Stimulated activated CD4-positive, alpha-beta T cell treated with anti-CD3 and anti-CD28 coated beads, Interleukin-4, amount 100 ng/mL, for 24 hours (primary cell): Measurements from ENCODE around the gene GABBR2.

Source experiments
- DNase-seq: peaks from one replicate; pipeline ENCODE4 v3.0.0-alpha.2; 2020

GABBR2 gene

DNA sequence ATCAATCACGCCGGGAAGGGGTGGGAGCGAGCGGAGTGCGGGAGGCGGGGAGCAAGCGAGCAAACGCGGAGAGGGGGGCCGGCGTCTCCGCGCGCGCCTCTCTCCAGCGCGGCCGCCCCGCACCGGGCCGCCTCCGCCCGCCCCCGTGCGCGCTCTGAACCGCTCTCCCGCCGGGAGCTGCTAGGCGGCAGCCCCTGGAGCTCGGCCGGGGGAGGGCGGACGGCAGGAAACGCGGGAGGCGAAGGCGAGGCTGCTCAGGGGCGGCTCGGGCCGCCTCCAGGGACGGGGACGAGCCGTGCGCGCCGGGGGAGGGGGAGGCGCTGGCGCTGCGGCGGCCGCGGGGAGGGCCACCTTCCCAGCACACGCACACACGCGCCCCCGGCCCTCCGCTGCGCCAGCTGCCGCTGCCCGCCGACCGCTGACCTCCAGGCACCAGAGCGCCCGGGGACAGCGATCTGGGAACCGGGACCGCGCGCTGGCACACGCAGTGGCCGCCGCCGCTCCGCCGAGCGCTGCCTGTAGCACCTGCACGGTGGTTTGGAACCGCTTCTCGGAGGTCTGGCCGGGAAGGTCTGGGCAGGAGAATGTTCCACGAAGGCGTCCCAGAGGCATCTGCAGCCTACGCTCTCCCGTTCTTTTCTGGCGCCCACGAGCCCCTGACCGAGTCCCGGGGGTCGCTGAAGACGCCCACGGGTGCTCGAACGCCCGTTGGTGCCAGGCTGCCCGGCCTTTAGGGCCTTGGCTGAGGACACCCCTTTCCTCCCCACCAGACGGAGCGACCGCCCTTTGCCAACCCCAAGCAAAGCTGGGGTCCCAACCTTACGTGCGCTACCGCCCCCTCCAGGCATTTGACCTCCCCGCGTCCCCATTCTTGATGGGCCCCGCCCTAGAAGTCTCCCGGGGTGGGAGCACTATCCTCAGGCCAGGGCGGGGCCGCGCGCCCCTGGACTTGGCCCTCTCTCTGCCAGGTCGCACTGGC, at the start of gene GABBR2:
Gene GABBR2 (minus strand): TSS at position 3 of the 979 bp plus-strand sequence. CDS start 198 bp downstream, outside the sequence.
- no peak for DNase-seq

DNA sequence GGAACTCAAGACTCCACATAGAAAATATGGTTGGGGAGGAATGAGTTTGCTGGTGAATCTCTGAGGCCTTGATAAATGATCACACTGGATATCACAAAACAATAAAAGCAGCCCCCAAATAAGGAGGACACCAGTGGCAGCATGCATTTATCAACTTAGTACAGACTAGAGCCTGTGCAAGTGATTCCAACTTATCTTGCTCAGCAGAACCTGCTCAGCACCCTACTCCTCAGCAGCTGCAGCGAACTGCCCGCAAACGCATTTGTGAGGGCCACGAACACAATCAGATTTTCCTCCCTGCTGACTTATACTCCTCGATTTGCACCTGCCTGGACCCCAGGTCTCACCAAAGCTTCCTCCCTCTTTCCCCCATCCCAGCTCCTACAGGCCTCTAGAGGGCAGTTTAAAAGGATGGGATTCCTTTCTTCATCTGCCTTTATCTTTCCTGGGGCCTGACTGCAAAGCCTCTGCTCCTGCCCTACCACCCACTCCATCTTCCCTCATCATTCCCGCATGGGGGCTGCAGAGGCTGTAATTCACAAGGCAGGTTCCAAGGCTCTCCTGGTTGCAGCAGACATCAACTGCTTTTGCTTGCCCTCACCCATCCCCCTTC, 46.4 kb upstream of the GABBR2 start:
- DNase-seq, result no peak

DNA sequence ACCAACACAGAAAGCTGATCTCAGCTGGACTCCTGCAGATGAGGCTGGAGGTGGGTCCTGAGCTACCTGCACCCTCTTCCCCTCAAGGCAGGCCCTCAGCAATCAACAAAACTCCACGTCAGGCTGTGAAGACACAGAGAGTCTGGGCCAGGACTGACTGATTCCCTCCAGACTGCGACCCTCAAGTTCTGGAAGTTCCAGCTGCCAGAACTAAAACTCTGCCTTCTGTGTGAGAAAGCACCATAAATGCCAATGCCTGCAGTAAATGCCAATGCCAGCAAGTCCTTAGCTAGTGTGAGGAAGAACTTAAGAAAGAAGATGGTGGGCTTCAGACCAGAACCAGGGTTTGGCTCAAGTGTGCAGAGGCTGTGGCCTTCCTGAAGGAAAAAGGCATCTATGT, 42.5 kb upstream of the GABBR2 start:
- no peak for DNase-seq

DNA sequence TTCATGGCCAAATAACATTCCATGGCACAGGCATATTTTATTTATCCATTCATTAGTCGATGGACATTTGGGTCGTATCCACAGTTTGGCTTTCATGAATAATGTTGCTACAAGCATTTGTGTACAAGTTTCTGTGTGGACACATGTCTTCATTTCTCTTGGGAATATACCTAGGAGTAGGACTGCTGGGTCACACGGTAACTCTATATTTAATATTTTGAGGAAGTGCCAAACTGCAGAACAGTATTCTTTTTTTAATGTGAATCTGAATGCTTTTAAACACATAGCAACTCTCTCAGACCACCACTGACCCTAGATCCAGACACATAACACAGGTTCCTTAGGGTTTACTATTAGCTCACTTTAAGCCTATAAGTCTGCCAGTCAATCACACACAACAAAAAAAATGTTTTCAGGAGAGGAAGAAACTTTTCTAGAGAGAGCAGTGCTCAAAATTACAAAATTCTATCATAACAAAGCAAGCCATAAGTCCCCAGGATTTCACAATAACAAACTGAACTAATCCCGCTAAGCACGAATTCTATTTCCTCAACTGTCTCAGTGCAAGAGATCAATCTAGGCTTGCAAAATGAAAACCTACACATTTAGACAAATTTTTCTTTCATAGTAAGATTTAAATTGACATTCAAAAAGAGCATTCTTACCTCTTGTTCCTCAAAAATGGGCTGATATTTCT, 41.8 kb upstream of the GABBR2 start:
- DNase-seq, result no peak

DNA sequence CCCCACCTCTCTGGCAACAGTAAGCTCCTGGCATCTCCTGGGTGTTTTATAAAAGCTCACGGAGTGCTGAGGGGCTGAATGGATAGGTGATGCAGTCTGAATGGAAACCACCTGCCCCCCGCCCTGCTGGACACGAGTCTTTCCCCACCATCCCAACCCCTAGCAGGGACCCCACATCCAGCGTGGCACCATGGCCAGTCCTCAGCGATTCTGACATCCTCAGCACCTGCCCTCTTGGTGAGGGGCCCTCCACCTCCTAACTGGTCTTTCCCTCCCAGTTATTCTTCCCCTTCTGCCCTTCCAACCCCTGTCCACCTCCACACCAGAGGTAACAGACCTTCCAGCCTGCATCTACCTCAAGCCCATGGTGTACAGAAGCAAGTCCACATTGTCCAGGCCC, 38.7 kb upstream of the GABBR2 start:
- DNase-seq, result no peak

DNA sequence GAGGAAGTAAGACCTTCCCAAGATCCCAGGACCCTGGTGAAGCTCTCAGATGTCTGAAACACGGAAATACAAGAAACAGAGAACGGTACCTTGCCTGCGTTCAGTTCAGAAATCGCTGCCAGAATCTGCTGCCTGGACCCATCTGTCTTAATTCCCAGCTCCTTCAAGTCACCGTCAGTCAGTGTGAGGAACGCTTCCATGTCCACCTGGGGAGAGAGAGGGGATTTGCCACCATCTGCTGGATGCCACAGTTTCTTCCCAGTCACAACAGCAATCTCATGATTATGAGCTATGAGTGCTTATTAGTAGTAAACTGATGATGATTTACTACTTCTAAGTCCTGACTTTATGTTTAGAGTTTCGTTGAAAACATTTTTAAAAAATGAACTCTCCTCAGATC, 36.7 kb upstream of the GABBR2 start:
- DNase-seq, result no peak

DNA sequence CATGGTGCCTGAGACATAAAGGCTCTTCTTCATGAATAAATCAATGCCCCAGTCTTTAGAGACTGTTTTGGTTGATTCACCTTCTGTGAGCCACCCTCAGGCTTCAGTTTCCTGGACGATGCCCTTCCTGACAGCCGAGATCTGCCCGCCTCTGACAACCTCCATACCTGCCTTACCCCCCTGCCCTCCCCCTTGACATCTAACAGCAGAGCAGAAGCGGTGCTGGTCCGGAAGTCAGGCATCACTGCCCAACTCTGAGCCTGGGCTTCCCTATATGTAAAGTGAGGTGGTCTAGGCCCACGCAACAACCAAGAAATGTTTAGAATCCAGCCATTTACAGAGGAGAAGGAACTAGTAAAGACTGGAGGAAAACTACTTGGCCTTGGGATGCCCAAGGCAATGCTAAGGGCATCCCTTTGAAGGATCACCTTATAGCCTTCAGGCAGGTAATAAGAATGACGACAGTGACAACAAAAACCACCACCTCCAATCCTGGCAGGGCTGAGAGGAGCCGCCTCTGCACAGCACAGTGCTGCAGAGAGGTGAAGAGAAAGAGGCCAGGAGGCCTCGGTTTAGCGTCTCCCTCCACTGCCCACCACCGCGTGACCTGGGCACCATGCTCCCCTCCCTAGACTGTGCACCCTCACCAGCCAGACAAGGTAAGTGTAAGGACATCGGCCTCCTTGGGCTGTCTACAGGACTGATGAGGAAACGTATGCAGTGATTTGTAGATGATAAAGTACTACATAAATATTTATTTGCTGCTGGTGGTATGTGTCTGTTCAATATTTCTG, 35.3 kb upstream of the GABBR2 start:
- no peak for DNase-seq

DNA sequence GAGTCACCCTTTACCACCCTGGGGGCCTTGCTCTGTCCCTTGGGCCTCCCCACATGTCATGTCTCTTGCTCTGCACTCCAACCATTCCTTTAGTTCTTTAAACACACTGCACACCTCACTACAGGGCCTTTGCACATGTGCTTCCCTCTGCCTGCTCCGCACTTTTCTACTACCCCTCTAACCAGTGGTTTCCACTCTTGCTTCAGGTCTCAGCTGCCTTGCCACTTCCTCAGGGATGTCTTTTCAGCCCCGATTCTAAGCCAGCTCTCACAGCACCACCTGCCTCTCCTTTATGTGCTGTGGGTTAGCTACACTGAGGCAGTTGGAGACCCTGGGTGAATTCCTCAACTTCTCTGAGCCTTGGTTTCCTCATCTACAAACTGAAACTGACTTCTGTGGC, 34.6 kb upstream of the GABBR2 start:
- DNase-seq, result no peak

DNA sequence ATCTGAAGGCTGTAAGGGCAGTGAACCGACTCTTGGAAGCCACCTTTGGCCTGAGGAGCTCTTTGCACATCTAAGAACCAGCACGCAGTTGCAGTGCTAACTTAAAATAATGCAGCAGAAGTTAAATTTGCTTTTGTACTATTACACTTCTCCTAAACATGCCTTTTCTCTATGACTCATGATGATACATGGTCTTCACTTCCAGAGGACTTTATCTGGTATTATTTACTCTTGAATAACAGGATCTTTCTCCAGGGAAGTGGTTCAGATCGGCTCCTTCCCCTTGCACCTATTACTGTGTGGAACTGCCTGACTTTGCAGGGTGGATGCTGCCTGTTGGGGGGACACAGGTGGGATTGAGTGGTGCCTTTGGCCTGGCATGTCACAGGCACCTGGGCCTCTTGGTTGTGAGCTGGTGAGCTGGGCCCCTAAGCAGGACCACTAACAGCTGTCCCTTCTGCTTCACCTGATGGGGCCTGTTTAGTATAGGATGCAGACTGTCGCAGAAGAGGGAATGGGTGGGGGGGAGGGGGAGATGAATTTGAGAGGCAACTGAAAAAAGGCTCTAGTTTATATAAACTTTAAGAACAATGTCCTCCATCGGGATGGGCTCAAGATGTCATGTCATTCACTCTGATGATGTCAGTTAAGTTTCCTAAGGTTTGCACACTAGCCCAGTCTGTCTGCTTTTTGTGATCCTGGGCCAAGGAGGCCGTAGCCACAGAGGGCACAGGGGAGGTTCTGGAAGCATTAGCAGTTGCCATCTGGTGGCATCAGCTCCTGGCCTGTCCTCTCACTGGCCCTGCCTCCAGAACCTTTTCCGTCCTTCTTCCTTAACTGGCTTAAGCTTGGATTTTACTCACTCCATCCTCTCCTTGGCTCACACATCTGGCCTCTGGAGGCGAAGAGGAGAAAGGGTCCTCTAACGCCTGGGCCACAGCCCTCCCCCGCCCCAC, 33.9 kb upstream of the GABBR2 start:
- DNase-seq, result no peak

DNA sequence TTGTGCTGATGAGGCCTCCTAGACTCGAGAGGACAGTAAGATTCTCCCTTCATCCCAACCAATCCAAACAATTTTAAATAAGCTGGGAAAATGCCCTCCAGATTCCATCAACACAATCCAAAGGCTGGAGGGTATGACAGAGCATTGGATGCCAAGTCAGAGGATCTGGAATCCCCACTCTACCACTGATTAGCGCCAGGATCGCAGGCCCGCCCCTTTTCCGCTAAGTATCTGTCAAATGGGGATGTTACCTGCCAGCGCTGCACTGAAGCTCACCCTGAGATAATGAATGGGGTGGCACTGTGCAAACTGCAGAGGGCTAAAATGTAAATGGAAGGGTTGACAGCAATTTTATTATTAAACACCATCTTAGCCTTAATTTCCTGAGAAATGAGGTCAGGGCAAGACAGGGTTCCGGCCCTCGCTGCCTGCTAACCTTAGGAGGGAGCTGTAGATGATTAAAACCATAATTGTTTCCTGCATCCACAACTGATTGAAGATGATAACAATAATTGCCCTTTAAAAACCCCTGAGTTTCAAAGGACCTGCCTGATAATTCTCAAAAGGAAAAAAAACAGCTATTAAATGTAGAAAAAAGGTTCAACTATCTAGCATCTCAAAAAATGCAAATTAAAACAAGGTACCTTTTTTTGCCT, 31.6 kb upstream of the GABBR2 start:
- no peak for DNase-seq

DNA sequence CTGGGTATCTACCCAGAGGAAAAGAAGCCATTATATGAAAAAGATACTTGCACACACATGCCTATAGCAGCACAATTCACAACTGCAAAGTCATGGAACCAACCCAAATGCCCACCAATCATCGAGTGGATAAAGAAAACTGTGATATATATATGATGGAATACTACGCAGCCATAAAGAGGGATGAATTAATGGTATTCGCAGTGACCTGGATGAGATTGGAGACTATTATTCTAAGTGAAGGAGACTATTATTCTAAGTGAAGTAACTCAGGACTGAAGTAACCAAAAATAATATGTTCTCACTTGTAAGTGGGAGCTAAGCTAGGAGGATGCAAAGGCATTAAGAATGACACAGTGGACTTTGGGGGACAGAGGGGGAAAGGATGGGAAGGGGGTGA, 30.0 kb upstream of the GABBR2 start:
- no peak for DNase-seq

DNA sequence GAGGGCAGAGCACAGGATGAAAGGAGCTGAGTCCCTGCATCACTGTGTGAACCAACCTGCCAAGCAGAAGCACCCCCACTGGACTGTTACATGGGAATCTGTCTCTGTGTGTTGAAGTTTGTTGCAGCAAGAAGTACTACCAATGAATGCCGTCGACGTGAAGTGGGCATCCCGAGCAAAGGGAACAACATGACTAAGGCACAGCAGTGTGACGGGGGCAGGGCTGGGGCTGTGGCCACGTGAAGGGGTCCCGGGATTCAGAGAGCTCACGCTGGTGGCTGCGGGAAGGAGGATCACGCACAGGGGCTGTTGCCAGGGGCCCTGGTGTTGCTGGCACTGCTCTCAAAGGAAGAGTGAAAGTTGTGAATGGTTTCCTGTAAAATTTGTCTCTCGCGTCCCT, 27.5 kb upstream of the GABBR2 start:
- DNase-seq, result no peak

DNA sequence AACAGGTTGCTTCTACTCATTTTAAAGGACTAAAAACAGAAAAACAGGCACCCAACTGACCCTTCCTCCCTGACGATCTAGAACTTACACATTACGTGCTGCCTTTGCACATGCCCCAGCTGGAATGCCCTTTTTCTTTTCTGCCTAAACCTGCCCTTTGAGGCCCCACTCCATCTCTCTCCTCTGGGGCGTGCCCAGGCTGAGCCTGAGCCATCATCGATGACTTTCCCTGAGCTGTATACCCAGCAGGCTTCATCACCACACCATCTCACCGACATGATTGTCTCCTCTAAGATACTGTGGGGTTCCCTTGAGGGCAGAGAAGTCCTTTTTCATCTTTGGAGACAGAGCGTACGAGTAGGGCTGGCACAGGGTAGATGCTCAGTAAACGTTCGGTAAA, 24.1 kb upstream of the GABBR2 start:
- no peak for DNase-seq

DNA sequence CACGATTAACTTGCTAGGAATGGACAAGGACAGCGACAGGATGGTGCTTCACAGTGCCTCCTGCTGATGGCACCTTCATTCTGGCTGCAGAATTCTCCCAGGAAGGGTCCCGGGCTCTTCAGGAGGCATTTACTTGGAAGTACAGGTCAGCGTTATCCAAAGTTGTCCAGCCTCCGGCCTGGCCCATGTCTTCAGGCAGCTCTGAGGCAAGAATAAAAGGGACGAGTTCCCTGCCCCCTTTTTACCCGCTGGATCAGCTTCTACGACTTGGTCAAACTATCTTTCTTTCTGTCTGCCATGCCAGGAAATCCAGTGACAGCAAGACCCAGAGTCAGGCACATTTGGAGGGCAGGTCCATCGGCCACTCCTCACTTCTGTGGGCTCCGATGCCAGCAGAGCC, 23.4 kb upstream of the GABBR2 start:
- DNase-seq, result no peak

DNA sequence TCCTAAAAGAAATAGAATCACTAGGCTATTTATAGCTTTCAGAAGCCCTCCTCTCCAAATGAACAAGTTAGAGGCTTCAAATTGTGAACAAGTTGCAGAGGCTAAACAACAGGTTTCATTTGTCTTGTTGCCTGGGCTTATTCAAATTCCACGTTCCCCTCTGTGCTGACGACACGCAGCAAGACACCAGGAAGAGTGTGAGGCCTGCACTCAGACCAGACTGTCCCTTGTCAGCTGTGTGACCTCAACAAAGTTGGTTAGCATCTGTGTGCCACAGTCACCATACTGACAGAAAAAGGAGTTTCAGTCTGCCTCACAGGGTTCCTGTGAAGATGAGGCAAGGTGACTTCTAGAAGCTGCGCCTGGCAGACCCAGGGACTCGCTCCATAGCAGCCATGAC, 22.1 kb upstream of the GABBR2 start:
- no peak for DNase-seq

DNA sequence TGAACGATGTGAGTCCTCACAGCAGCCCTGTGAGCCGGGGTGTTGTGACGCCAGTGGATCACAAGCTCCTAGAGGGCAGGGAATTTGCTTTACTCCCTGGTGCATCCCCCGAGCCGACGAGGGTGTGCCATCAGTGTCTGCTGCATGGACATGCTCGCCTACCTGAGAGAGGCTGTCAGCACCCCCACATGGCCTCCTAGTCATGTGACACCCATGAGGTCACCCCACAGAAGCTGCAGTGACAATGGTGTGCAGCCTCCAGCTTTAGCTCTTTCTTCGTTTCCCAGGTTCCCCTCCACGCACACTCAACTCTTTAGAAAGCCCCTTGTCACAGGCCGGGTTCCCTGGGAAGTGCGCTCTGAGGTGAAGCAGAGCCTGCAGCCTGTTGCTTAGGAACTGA, 19.8 kb upstream of the GABBR2 start:
- DNase-seq, result no peak

DNA sequence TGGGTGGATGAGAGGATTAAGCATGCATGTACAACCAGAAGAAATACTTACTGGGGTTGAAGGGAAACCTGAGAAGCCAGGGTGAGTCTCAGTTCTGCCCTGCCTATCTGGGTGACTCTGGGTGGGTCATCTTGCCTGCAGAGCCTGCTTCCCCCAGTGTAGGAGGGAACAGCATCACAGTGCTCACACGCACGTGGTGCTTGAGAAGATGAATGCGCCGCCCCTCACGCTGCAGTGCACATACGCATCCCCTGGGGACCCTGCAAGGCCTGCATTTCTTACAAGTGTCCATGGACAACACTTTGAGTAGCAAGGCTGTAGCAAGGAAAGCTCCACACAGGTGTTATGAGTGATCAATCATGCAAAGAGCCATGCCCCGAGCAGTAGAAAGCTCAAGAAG, 18.7 kb upstream of the GABBR2 start:
- no peak for DNase-seq

DNA sequence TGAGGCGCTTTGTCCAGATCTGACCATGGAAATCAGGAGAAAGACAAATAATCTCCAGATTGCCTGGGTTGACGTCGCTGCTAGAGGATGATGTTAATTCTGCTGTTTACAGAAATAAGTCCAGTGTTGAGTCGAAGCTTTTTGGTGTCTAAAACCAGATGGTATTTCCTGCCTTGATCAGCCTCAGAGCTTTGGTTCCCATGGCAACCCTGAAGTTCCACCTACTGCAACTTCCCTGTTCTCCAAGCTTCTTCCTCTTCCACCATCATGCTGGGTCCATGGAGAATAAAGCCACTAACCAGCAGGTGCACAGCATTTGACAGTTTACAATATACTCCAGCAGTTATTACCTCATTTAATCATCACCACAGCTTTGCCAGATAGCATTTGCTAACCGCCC, 18.0 kb upstream of the GABBR2 start:
- no peak for DNase-seq

DNA sequence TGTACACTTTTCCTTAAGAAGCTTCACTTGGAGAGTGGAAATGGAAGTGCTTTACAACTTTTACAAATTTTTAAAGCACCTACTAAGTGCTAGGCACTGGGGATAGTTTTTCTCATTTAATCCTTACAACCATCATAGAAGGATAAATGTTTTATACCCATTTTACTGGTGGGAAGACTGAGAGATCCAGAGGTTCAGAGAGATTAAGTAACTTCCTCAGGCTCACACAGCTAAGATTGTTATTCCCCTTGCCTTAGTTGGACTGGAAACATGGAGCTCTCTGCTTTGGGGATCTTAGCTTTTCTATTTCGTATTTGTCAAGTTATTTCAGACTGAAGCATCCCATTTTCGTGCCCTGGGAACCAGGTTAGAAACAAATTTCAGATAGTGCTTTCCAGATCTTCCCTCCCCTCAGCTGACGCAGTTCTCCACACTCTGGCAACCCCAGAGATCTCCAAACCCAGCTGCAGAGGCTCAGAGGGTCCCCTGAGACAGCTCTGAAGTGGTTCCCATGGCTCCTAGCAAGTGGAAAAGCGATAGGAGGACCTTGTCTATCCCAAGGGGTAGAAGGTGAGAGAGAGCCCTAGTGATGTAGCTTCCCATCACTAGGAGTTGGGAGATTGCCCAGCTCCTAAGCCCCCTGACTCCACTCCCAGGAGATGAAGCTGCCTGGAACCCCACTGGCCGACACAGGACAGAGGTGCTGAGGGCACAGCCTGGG, 16.2 kb upstream of the GABBR2 start:
- DNase-seq, result no peak

DNA sequence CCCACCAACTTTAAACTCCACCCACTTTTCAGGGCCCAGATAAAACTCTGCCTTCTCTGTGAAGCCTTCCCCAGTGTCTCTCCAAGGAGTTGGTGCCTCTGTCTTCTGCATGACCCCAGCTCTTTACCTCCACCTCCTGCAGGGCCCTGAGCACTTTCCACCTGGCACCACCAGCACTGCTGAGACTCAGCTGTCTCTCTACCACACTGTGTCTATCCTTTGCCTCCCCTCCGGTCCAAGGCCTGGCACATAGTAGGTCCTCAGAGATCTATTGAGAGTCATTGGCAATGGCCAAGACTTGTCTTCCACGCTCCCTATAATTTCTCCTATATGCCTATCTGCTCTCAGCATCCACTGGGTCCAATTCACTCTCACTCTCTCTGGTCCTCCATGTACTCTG, 12.9 kb upstream of the GABBR2 start:
- no peak for DNase-seq

DNA sequence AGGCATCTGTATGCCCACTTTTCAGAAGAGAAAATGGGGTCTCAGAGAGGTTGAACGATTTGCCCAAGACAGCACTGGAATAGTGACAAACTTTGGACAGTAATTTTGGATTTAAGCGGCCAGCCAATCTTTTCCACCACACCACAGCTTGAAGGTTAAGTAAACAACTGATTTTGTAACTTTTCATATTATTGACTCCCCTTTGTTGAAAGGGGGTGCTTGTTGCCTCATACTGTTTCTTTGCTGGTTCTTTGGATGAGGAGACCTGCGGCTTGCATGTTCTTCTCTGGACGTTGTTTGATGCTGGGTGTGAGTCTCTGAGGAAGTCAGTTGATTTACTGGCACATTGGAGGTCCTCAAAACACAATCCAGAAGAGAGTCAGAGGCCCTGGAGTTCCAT, 11.7 kb upstream of the GABBR2 start:
- no peak for DNase-seq
